PC-3 (cell line): Measurements from ENCODE around the gene LRRC4B. TPM values are rescaled to one million over a fixed set of nuclear protein-coding genes. Genes with fewer than 3 reads are reported as not detected.

Experiments
- ATAC-seq: fragments of 200-7000 bp; cut with Tn5 transposase; 2 replicates; pipeline ENCODE4 v1.9.1; 2020; ENCODE audit warnings: mild to moderate bottlenecking, moderate library complexity
- BruUV-seq: library from RNA; stranded (reverse); fragments of 400-500 nt; replicated peaks from 2 replicates; lab custom pipeline; 2021; lab: Mats Ljungman, UMichigan
- CTCF ChIA-PET: fragments of 300-600 bp; sonication (Branson Sonifier 250); formaldehyde crosslinking; loops from one replicate; lab custom pipeline; 2022; ENCODE audit warnings: antibody characterized with exemption; lab: Charles Lee
- POLR2A ChIA-PET: fragments of 300-600 bp; sonication (Branson Sonifier 250); formaldehyde crosslinking; loops from one replicate; lab custom pipeline; 2022; ENCODE audit warnings: antibody characterized with exemption; ENCODE audit not compliant: unreplicated experiment; lab: Charles Lee
- DNase-seq: peaks from one replicate; pipeline ENCODE4 v3.0.0-alpha.2; 2015
- H2AFZ ChIP-seq: fragments of 300-600 bp; sonication (generic); 2 replicates; pipeline ENCODE4 v1.6.0; 2016; ENCODE audit warnings: antibody characterized with exemption, low read length
- H3F3A ChIP-seq: fragments of 300-600 bp; sonication (generic); one replicate; pipeline ENCODE4 v1.6.0; 2017; ENCODE audit warnings: antibody characterized with exemption, low read length, control low read depth, mild to moderate bottlenecking; ENCODE audit not compliant: unreplicated experiment
- H3K27ac ChIP-seq: fragments of 300-600 bp; sonication (generic); 2 replicates; pipeline ENCODE4 v1.5.1; 2016; ENCODE audit warnings: mild to moderate bottlenecking, low read length
- H3K27me3 ChIP-seq: fragments of 300-600 bp; sonication (generic); 2 replicates; pipeline ENCODE4 v1.6.1; 2016; ENCODE audit warnings: low read length, mixed read lengths
- H3K36me3 ChIP-seq: fragments of 300-600 bp; sonication (generic); 2 replicates; pipeline ENCODE4 v1.6.1; 2016; ENCODE audit warnings: low read depth, mixed run types, low read length, mixed read lengths
- H3K4me1 ChIP-seq: fragments of 300-600 bp; sonication (generic); 2 replicates; pipeline ENCODE4 v1.5.1; 2016; ENCODE audit warnings: low read length; ENCODE audit not compliant: insufficient read depth
- H3K4me2 ChIP-seq: fragments of 300-600 bp; sonication (generic); 2 replicates; pipeline ENCODE4 v1.6.0; 2016; ENCODE audit warnings: low read length
- H3K4me3 ChIP-seq: fragments of 300-600 bp; sonication (generic); 2 replicates; pipeline ENCODE4 v1.5.1; 2016; ENCODE audit warnings: mild to moderate bottlenecking, low read length, mixed read lengths
- H3K79me2 ChIP-seq: fragments of 300-600 bp; sonication (generic); 2 replicates; pipeline ENCODE4 v1.6.1; 2017; ENCODE audit warnings: low read length, mixed read lengths
- H3K9ac ChIP-seq: fragments of 300-600 bp; sonication (generic); 2 replicates; pipeline ENCODE4 v1.6.0; 2016; ENCODE audit warnings: mild to moderate bottlenecking, low read length
- H3K9me2 ChIP-seq: fragments of 300-600 bp; sonication (generic); replicated peaks from 2 replicates; pipeline ENCODE4 v1.6.1; 2016; ENCODE audit warnings: mixed run types, low read length, mixed read lengths
- H3K9me3 ChIP-seq: fragments of 300-600 bp; sonication (generic); 2 replicates; pipeline ENCODE4 v1.6.1; 2016; ENCODE audit warnings: low read length, mixed read lengths
- H4K20me1 ChIP-seq: fragments of 300-600 bp; sonication (generic); 2 replicates; pipeline ENCODE4 v1.6.1; 2016; ENCODE audit warnings: low read length, mixed read lengths
- CTCF ChIP-seq: fragments of 300-600 bp; sonication (generic); conservative IDR thresholded peaks from 2 replicates; pipeline ENCODE4 v1.5.1; 2017; ENCODE audit warnings: antibody characterized with exemption, low read depth, mild to moderate bottlenecking, low read length
- EZH2 ChIP-seq: fragments of 300-600 bp; sonication (generic); IDR thresholded peaks from one replicate; pipeline ENCODE4 v1.6.1; 2017; ENCODE audit warnings: antibody characterized with exemption, mild to moderate bottlenecking, low read length; ENCODE audit not compliant: unreplicated experiment
- EZH2phosphoT487 ChIP-seq: fragments of 300-600 bp; sonication (generic); IDR thresholded peaks from 2 replicates; pipeline ENCODE4 v1.6.1; 2018; ENCODE audit warnings: mild to moderate bottlenecking, antibody characterized with exemption, low read length, borderline replicate concordance
- intact Hi-C: fragments of 100-400 bp; cut with micrococcal nuclease; formaldehyde crosslinking; loops from 2 replicates; pipeline ENCODE4 v1.9.0; 2023
- total RNA-seq: library from RNA; depleted of rRNA; stranded (reverse); fragments of >200 nt; gene quantifications from 2 replicates; pipeline ENCODE4 v1.2.3, GENCODE V29; 2014

The LRRC4B gene
- total RNA-seq, 1 experiment from 2014 or later: 0.26 TPM

- BruUV-seq: no TSS peak
- Histone ChIP-seq H3K79me2 (no peaks in the 10 kb centered on the region), H3K4me2 (no peak overlapping the region), H3K9ac (no peak overlapping the region), H3F3A (no peaks in the 10 kb centered on the region), H3K4me3 (no peak overlapping the region), H4K20me1 (no peaks in the 10 kb centered on the region), H2AFZ (no peak overlapping the region), H3K9me3 (no peaks in the 10 kb centered on the region), H3K4me1 (no peaks in the 10 kb centered on the region), H3K36me3 (no peaks in the 10 kb centered on the region), H3K9me2 (no peaks in the 10 kb centered on the region), H3K27me3 (no peaks in the 10 kb centered on the region), H3K27ac (no peak overlapping the region)
- ATAC-seq (no peak), DNase-seq (no peak)
- TF ChIP-seq EZH2 (no peak), CTCF (no peak), EZH2phosphoT487 (no peak)
- POLR2A ChIA-PET: no interaction called here
- CTCF ChIA-PET: interaction anchor here (0.5 kb wide), 1 partner anchor 519 kb away, joined by 3 read pairs; no protein-coding TSS in a partner anchor
- intact Hi-C loops: no loop called here
Measured at GRCh38 chr19:50501568-50502475, 66.4 kb downstream of the LRRC4B start.

- no TSS peak for BruUV-seq
- Histone ChIP-seq H3K9ac (no peak overlapping the region), H3K27me3 (no peaks in the 10 kb centered on the region), H3K4me2 (no peak overlapping the region), H3K9me2 (no peaks in the 10 kb centered on the region), H4K20me1 (no peaks in the 10 kb centered on the region), H2AFZ (no peak overlapping the region), H3K4me3 (no peak overlapping the region), H3K36me3 (no peaks in the 10 kb centered on the region), H3K4me1 (no peaks in the 10 kb centered on the region), H3K9me3 (no peaks in the 10 kb centered on the region), H3K79me2 (no peaks in the 10 kb centered on the region), H3K27ac (no peak overlapping the region), H3F3A (no peaks in the 10 kb centered on the region)
- TF ChIP-seq EZH2 (no peak), CTCF (no peak), EZH2phosphoT487 (no peak)
- ChIA-PET CTCF (interaction anchor here (0.5 kb wide), 1 partner anchor 520 kb away, joined by 3 read pairs; no protein-coding TSS in a partner anchor), POLR2A (no interaction called here)
- intact Hi-C loops: no loop called here
- DNase-seq (no peak), ATAC-seq (no peak; the same call in 1 of the 2 replicates)
Measured at GRCh38 chr19:50501186-50501567, 67.1 kb downstream of the LRRC4B start.

GRCh38 chr19:50500753-50501151 lies 67.5 kb downstream of the LRRC4B start:
- Histone ChIP-seq H4K20me1 (no peaks in the 10 kb centered on the region), H3K36me3 (no peaks in the 10 kb centered on the region), H3K9me3 (no peaks in the 10 kb centered on the region), H2AFZ (no peak overlapping the region), H3K27me3 (no peaks in the 10 kb centered on the region), H3K4me3 (no peak overlapping the region), H3K79me2 (no peaks in the 10 kb centered on the region), H3K9ac (no peak overlapping the region), H3F3A (no peaks in the 10 kb centered on the region), H3K27ac (no peak overlapping the region), H3K9me2 (no peaks in the 10 kb centered on the region), H3K4me2 (no peak overlapping the region), H3K4me1 (no peaks in the 10 kb centered on the region)
- ATAC-seq: no peak; the same call in 1 of the 2 replicates
- BruUV-seq: no TSS peak
- ChIA-PET POLR2A (no interaction called here), CTCF (no interaction called here)
- no peak for DNase-seq
- intact Hi-C loops: no loop called here
- TF ChIP-seq EZH2phosphoT487 (no peak), CTCF (no peak), EZH2 (no peak)
